Astrocyte (in vitro differentiated cells and primary cell): Measurements from ENCODE around the gene PNPLA1. TPM values are rescaled to one million over a fixed set of nuclear protein-coding genes. Genes with fewer than 3 reads are reported as not detected.

Experiments
- DNase-seq: peaks from one replicate; pipeline ENCODE4 v3.0.0-alpha.2; 2010; ENCODE audit warnings: low read depth
- FAIRE-seq: peaks from 2 replicates; lab custom pipeline; 2011; peaks lifted over from hg19 to GRCh38; lab: Jason Lieb, UNC
- H2AFZ ChIP-seq: 2 replicates; pipeline ENCODE4 v1.6.0; 2012; ENCODE audit warnings: low read depth, low read length, inconsistent platforms
- H3K27ac ChIP-seq: 2 replicates; pipeline ENCODE4 v1.5.1; 2011; ENCODE audit warnings: low read depth, low read length, inconsistent platforms
- H3K27me3 ChIP-seq: 2 replicates; pipeline ENCODE4 v1.6.0; 2011; ENCODE audit warnings: low read length, inconsistent platforms; ENCODE audit not compliant: insufficient read depth
- H3K36me3 ChIP-seq: 2 replicates; pipeline ENCODE4 v1.5.1; 2011; ENCODE audit warnings: low read length, inconsistent platforms; ENCODE audit not compliant: insufficient read depth
- H3K4me1 ChIP-seq: 2 replicates; pipeline ENCODE4 v1.5.1; 2011; ENCODE audit warnings: low read length, inconsistent platforms; ENCODE audit not compliant: insufficient read depth
- H3K4me2 ChIP-seq: 2 replicates; pipeline ENCODE4 v1.6.0; 2012; ENCODE audit warnings: low read length, inconsistent platforms
- H3K4me3 ChIP-seq: 2 replicates; pipeline ENCODE4 v1.5.1; 2011; ENCODE audit warnings: low read depth, mild to moderate bottlenecking, low read length, inconsistent platforms; ENCODE audit not compliant: insufficient read depth
- H3K79me2 ChIP-seq: 2 replicates; pipeline ENCODE4 v1.6.0; 2012; ENCODE audit warnings: mild to moderate bottlenecking, low read length, inconsistent platforms; ENCODE audit not compliant: insufficient read depth
- H3K9ac ChIP-seq: 2 replicates; pipeline ENCODE4 v1.6.0; 2012; ENCODE audit warnings: mild to moderate bottlenecking, low read length, inconsistent platforms
- H3K9me3 ChIP-seq: 2 replicates; pipeline ENCODE4 v1.5.1; 2012; ENCODE audit warnings: low read depth, mild to moderate bottlenecking, low read length, inconsistent platforms; ENCODE audit not compliant: insufficient read depth
- H4K20me1 ChIP-seq: 2 replicates; pipeline ENCODE4 v1.6.0; 2012; ENCODE audit warnings: low read length, inconsistent platforms; ENCODE audit not compliant: insufficient read depth
- H3K27ac Mint-ChIP-seq: one replicate; pipeline ENCODE4 v1.8.0; 2021; ENCODE audit warnings: mild to moderate bottlenecking, mixed read lengths; ENCODE audit not compliant: unreplicated experiment
- H3K27me3 Mint-ChIP-seq: one replicate; pipeline ENCODE4 v1.8.0; 2021; ENCODE audit warnings: low read depth, mixed read lengths; ENCODE audit not compliant: unreplicated experiment
- H3K36me3 Mint-ChIP-seq: one replicate; pipeline ENCODE4 v1.8.0; 2021; ENCODE audit warnings: low read depth, mixed read lengths; ENCODE audit not compliant: unreplicated experiment
- H3K4me1 Mint-ChIP-seq: one replicate; pipeline ENCODE4 v1.8.0; 2021; ENCODE audit warnings: low read depth, mixed read lengths; ENCODE audit not compliant: unreplicated experiment
- H3K4me3 Mint-ChIP-seq: one replicate; pipeline ENCODE4 v1.8.0; 2021; ENCODE audit warnings: mild to moderate bottlenecking, moderate library complexity, mixed read lengths; ENCODE audit not compliant: unreplicated experiment
- H3K9me3 Mint-ChIP-seq: one replicate; pipeline ENCODE4 v1.8.0; 2021; ENCODE audit warnings: mild to moderate bottlenecking, mixed read lengths; ENCODE audit not compliant: unreplicated experiment
- EZH2 ChIP-seq: IDR thresholded peaks from 2 replicates; pipeline ENCODE4 v1.6.1; 2012; ENCODE audit warnings: mild to moderate bottlenecking, low read length, inconsistent platforms; ENCODE audit not compliant: insufficient read depth
- total RNA-seq: library from RNA; stranded (reverse); gene quantifications from 2 replicates; pipeline ENCODE4 v1.2.1, GENCODE V29; 2021
- TF ChIP-seq, protein P1 (sequence below): IDR thresholded peaks from 2 replicates; pipeline ENCODE4 v1.5.1; 2011; ENCODE audit warnings: low read depth, mild to moderate bottlenecking, inconsistent platforms, low read length, moderate library complexity; ENCODE audit not compliant: insufficient read depth

Gene PNPLA1
- total RNA-seq, 1 donor from 2014 or later, result not detected

DNA sequence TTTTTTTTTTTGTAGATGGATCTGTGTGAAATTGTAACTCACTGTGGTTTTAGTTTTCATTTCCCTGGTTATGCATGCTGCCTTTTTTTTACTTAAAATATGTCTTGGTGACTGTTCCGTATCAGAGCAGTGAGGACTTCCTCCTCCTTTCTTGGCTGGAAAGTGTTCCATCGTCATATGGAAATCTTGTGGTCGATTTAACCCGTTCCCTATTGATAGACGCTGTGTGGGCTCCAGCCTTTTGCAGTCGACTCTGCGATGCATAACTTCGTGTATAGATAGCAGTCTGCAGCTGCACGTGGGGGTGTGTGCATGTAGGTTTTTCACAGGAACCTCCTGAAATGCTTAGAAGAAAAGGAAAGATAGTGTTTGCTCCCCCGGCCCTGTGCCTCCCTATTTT lies 28.1 kb upstream of the PNPLA1 start:
- TF ChIP-seq, protein P1, sequence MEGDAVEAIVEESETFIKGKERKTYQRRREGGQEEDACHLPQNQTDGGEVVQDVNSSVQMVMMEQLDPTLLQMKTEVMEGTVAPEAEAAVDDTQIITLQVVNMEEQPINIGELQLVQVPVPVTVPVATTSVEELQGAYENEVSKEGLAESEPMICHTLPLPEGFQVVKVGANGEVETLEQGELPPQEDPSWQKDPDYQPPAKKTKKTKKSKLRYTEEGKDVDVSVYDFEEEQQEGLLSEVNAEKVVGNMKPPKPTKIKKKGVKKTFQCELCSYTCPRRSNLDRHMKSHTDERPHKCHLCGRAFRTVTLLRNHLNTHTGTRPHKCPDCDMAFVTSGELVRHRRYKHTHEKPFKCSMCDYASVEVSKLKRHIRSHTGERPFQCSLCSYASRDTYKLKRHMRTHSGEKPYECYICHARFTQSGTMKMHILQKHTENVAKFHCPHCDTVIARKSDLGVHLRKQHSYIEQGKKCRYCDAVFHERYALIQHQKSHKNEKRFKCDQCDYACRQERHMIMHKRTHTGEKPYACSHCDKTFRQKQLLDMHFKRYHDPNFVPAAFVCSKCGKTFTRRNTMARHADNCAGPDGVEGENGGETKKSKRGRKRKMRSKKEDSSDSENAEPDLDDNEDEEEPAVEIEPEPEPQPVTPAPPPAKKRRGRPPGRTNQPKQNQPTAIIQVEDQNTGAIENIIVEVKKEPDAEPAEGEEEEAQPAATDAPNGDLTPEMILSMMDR, result no peak
- no peak for TF ChIP-seq EZH2
- H3K4me3 ChIP-seq, result no peak overlapping the region
- no peak overlapping the region for H3K9ac ChIP-seq
- H3K4me3 Mint-ChIP-seq, result no peak overlapping the region
- peaks cover 8% of the 10 kb centered on the region for H3K4me1 Mint-ChIP-seq
- no peaks in the 10 kb centered on the region for H4K20me1 ChIP-seq
- DNase-seq, result no peak
- no peak for FAIRE-seq
- no peaks in the 10 kb centered on the region for H3K9me3 ChIP-seq
- H3K9me3 Mint-ChIP-seq, result no peaks in the 10 kb centered on the region
- H3K27ac ChIP-seq, result no peak overlapping the region
- no peaks in the 10 kb centered on the region for H3K27me3 ChIP-seq
- no peaks in the 10 kb centered on the region for H3K36me3 ChIP-seq
- H3K27me3 Mint-ChIP-seq, result peaks cover 7% of the 10 kb centered on the region
- no peaks in the 10 kb centered on the region for H3K79me2 ChIP-seq
- no peak overlapping the region for H3K27ac Mint-ChIP-seq
- no peaks in the 10 kb centered on the region for H3K36me3 Mint-ChIP-seq
- H3K4me2 ChIP-seq, result no peak overlapping the region
- no peaks in the 10 kb centered on the region for H3K4me1 ChIP-seq
- no peak overlapping the region for H2AFZ ChIP-seq

DNA sequence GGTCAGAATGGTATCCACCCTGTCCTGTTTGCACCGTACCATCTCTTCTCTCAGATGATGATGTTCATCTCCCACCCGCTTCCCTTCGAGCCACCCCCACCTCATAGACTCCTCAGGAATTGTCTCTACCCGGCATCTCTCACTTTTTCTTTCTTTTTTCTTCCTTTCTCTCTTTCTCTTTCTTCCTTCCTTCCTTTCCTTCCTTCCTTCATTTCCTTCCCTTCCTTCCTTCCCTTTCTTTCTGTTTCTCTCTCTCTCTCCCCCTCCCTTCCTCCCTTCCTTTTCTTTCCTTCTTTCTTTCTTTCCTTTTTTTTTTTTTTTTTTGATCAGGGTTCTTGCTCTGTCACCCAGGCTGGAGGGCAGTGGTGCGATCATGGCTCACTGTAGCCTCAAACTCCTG lies 27.7 kb upstream of the PNPLA1 start:
- Mint-ChIP-seq H3K9me3 (no peaks in the 10 kb centered on the region), H3K4me3 (no peak overlapping the region), H3K27me3 (peaks cover 7% of the 10 kb centered on the region), H3K27ac (no peak overlapping the region), H3K36me3 (no peaks in the 10 kb centered on the region), H3K4me1 (peaks cover 8% of the 10 kb centered on the region)
- no peaks in the 10 kb centered on the region for H3K4me1 ChIP-seq
- H3K27ac ChIP-seq, result no peak overlapping the region
- H2AFZ ChIP-seq, result no peak overlapping the region
- no peaks in the 10 kb centered on the region for H3K79me2 ChIP-seq
- H3K36me3 ChIP-seq, result no peaks in the 10 kb centered on the region
- no peak overlapping the region for H3K4me2 ChIP-seq
- no peak for DNase-seq
- H3K4me3 ChIP-seq, result no peak overlapping the region
- H3K9me3 ChIP-seq, result no peaks in the 10 kb centered on the region
- H3K27me3 ChIP-seq, result no peaks in the 10 kb centered on the region
- no peak for FAIRE-seq
- TF ChIP-seq, protein P1, result no peak
- no peak for TF ChIP-seq EZH2
- H4K20me1 ChIP-seq, result no peaks in the 10 kb centered on the region
- no peak overlapping the region for H3K9ac ChIP-seq

GRCh38 chr6:36242626-36243025 lies 27.2 kb upstream of the PNPLA1 start:
- H4K20me1 ChIP-seq, result no peaks in the 10 kb centered on the region
- no peaks in the 10 kb centered on the region for H3K79me2 ChIP-seq
- no peaks in the 10 kb centered on the region for H3K9me3 Mint-ChIP-seq

More at GRCh38 chr6:36242626-36243025, 27.2 kb upstream of the PNPLA1 start:
- Mint-ChIP-seq H3K4me3 (no peak overlapping the region), H3K36me3 (no peaks in the 10 kb centered on the region), H3K4me1 (peaks cover 8% of the 10 kb centered on the region), H3K27ac (no peak overlapping the region), H3K27me3 (peaks cover 7% of the 10 kb centered on the region)
- DNase-seq (no peak), FAIRE-seq (no peak)
- Histone ChIP-seq H3K4me1 (peaks cover under 1% of the 10 kb centered on the region), H3K36me3 (no peaks in the 10 kb centered on the region), H3K4me2 (no peak overlapping the region), H3K27me3 (no peaks in the 10 kb centered on the region), H3K9ac (no peak overlapping the region), H2AFZ (no peak overlapping the region), H3K4me3 (no peak overlapping the region), H3K27ac (no peak overlapping the region), H3K9me3 (no peaks in the 10 kb centered on the region)
- TF ChIP-seq, protein P1, result no peak
- no peak for TF ChIP-seq EZH2
